ENCODE measurements around the gene CLEC9A. TPM values are rescaled to one million over a fixed set of nuclear protein-coding genes. Genes with fewer than 3 reads are reported as not detected.

Gene CLEC9A
- total RNA-seq, 2 experiments from 2014 or later: not detected

DNA sequence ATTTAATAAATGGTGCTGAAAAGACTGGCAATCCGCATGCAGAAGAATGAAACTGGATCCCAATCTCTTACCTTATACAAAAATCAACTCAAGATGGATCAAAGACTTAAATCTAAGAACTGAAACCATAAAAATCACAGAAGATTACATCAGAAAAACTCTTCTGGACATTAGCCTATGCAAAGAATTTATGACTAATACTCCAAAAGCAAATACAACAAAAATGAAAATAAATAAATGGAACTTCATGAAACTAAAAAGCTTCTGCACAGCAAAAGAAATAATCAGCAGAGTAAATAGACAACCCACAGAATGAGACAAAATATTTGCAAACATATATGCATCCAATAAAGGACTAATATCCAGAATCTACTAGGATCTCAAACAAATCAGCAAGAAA is 82.6 kb downstream of the CLEC9A start:
- Mint-ChIP-seq H3K4me1 (no peaks in the 10 kb centered on the region), H3K27ac (no peak overlapping the region), H3K9me3 (peaks cover 2% of the 10 kb centered on the region), H3K4me3 (no peak overlapping the region), H3K27me3 (no peaks in the 10 kb centered on the region), H3K36me3 (no peaks in the 10 kb centered on the region)
- DNase-seq: no peak

DNA sequence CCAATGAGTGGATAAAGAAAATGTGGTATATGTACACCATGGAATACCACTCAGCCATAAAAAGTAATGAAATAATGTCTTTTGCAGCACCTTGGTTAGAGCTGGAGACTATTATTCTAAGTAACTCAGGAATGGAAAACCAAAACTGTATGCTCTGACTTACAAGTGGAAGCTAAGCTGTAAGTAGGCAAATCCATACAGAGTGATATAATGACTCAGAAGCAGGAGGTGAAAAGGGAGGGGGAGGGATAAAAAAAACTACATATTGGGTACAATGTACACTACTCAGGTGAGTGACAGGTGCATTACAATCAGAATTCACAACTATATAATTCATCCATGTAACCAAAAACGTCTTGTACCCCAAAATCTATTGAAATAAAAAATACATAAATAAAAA is 83.4 kb downstream of the CLEC9A start:
- Mint-ChIP-seq H3K4me1 (no peaks in the 10 kb centered on the region), H3K36me3 (no peaks in the 10 kb centered on the region)

DNA sequence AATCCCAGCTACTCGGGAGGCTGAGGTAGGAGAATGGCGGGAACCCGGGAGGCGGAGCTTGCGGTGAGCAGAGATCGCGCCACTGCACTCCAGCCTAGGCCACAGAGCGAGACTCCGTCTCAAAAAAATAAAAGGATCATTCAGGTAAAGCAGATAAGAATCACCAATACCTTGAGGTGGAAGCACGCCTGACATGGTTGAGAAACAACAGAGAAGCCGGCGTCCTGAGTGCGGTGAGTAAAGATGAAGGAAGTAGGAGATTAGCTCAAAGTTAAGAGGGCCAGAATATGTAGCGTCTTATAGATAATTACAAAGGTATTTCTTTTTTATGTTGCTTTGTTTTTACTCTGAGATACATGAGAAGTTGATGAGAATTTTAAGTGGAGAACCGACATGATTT is 84.8 kb downstream of the CLEC9A start:
- no peak overlapping the region for H3K4me3 Mint-ChIP-seq
- peaks cover 2% of the 10 kb centered on the region for H3K9me3 Mint-ChIP-seq
- H3K27ac Mint-ChIP-seq: no peak overlapping the region
- H3K4me1 Mint-ChIP-seq: no peaks in the 10 kb centered on the region
- H3K27me3 Mint-ChIP-seq: no peaks in the 10 kb centered on the region
- DNase-seq: no peak
- H3K36me3 Mint-ChIP-seq: no peaks in the 10 kb centered on the region

More for the DNA sequence above, 83.4 kb downstream of the CLEC9A start:
- H3K9me3 Mint-ChIP-seq: peaks cover 2% of the 10 kb centered on the region
- no peak for DNase-seq
- H3K27ac Mint-ChIP-seq: no peak overlapping the region
- H3K27me3 Mint-ChIP-seq: no peaks in the 10 kb centered on the region
- H3K4me3 Mint-ChIP-seq: no peak overlapping the region

Other genes starting within 250 kb of the CLEC9A start
- gene KLRF1, start 203.2 kb upstream of the CLEC9A start, total RNA-seq: not detected
- gene CLEC2B, start 161.3 kb upstream of the CLEC9A start, total RNA-seq: 10 to 100 TPM; 21.1 to 25.6 TPM
- gene KLRF2, start 149.2 kb upstream of the CLEC9A start, total RNA-seq: not detected
- not detected for gene CLEC2A, start 98.3 kb upstream of the CLEC9A start, total RNA-seq
- gene CLEC12A, start 59.3 kb upstream of the CLEC9A start, total RNA-seq: under 1 TPM; 0.14 TPM
- not detected for gene CLEC1B, start 31.6 kb upstream of the CLEC9A start, total RNA-seq
- not detected for gene CLEC12B, start 20.1 kb upstream of the CLEC9A start, total RNA-seq
- gene CLEC1A, start 68.3 kb downstream of the CLEC9A start, total RNA-seq: not detected
- not detected for gene CLEC7A, start 99.5 kb downstream of the CLEC9A start, total RNA-seq
- not detected for gene OLR1, start 141.4 kb downstream of the CLEC9A start, total RNA-seq
- gene TMEM52B, start 148.3 kb downstream of the CLEC9A start, total RNA-seq: not detected
- 1 to 10 TPM; 6.0 to 7.2 TPM for gene GABARAPL1, start 182.2 kb downstream of the CLEC9A start, total RNA-seq

Data from activated naive CD8-positive, alpha-beta T cell treated with anti-CD3 and anti-CD28 coated beads for 36 hours (primary cell).